WTC11 (cell line): Measurements from ENCODE around the gene HECTD3.

Experiments used
- AFF4 ChIP-seq: sonication (generic); formaldehyde crosslinking; IDR thresholded peaks from 2 replicates; pipeline ENCODE4 v1.8.1; 2023; ENCODE audit warnings: mild to moderate bottlenecking, missing genetic modification reagents, borderline replicate concordance
- AR ChIP-seq: fragments of 250-450 bp; sonication (Bioruptor Pico); IDR thresholded peaks from 2 replicates; pipeline ENCODE4 v1.9.0; 2021; ENCODE audit warnings: mild to moderate bottlenecking
- CBFB ChIP-seq: sonication (generic); formaldehyde crosslinking; IDR thresholded peaks from 2 replicates; pipeline ENCODE4 v1.8.1; 2022; ENCODE audit warnings: mild to moderate bottlenecking, low read depth, missing genetic modification reagents
- CDX4 ChIP-seq: fragments of 250-450 bp; sonication (Bioruptor Pico); IDR thresholded peaks from 2 replicates; pipeline ENCODE4 v1.9.0; 2021; ENCODE audit warnings: moderate library complexity, mild to moderate bottlenecking, inconsistent platforms, borderline replicate concordance
- CTCF ChIP-seq: fragments of 200-600 bp; IDR thresholded peaks from 2 replicates; pipeline ENCODE4 v1.8.0; 2022; ENCODE audit warnings: antibody characterized with exemption
- GABPB1 ChIP-seq: sonication (generic); formaldehyde crosslinking; IDR thresholded peaks from 2 replicates; pipeline ENCODE4 v1.8.1; 2023; ENCODE audit warnings: mild to moderate bottlenecking, missing genetic modification reagents
- IRF2 ChIP-seq: sonication (generic); formaldehyde crosslinking; IDR thresholded peaks from 2 replicates; pipeline ENCODE4 v1.8.0; 2022; ENCODE audit warnings: low read depth, missing genetic modification reagents, borderline replicate concordance
- JUN ChIP-seq: sonication (generic); formaldehyde crosslinking; IDR thresholded peaks from 2 replicates; pipeline ENCODE4 v1.8.0; 2023; ENCODE audit warnings: mild to moderate bottlenecking, missing genetic modification reagents
- MXD4 ChIP-seq: fragments of 250-450 bp; sonication (Bioruptor Pico); IDR thresholded peaks from 2 replicates; pipeline ENCODE4 v1.8.0; 2021; ENCODE audit warnings: mild to moderate bottlenecking, moderate library complexity, borderline replicate concordance
- PRDM15 ChIP-seq: sonication (generic); formaldehyde crosslinking; IDR thresholded peaks from 2 replicates; pipeline ENCODE4 v1.8.0; 2022; ENCODE audit warnings: missing genetic modification reagents
- SMAD4 ChIP-seq: sonication (generic); formaldehyde crosslinking; IDR thresholded peaks from 2 replicates; pipeline ENCODE4 v1.8.0; 2022; ENCODE audit warnings: mild to moderate bottlenecking, missing genetic modification reagents
- STAT6 ChIP-seq: sonication (generic); formaldehyde crosslinking; conservative IDR thresholded peaks from 2 replicates; pipeline ENCODE4 v1.8.1; 2023; ENCODE audit warnings: mild to moderate bottlenecking, low read depth, missing genetic modification reagents, moderate library complexity
- ZNF219 ChIP-seq: sonication (generic); formaldehyde crosslinking; IDR thresholded peaks from 2 replicates; pipeline ENCODE4 v1.8.0; 2023; ENCODE audit warnings: missing genetic modification reagents, mild to moderate bottlenecking, borderline replicate concordance
- ZNF281 ChIP-seq: sonication (generic); formaldehyde crosslinking; IDR thresholded peaks from 2 replicates; pipeline ENCODE4 v1.8.0; 2023; ENCODE audit warnings: mild to moderate bottlenecking, missing genetic modification reagents

- TF ChIP-seq JUN (CRISPR knock-in tag) (no peak), CTCF (no peak), STAT6 (no peak), MXD4 (CRISPR knock-in tag) (no peak), AFF4 (no peak), CDX4 (CRISPR knock-in tag) (no peak), GABPB1 (no peak), ZNF281 (CRISPR knock-in tag) (no peak), AR (CRISPR knock-in tag) (no peak), SMAD4 (CRISPR knock-in tag) (no peak), CBFB (CRISPR knock-in tag) (no peak), PRDM15 (CRISPR knock-in tag) (no peak), IRF2 (CRISPR knock-in tag) (no peak), ZNF219 (CRISPR knock-in tag) (no peak)
Observed at GRCh38 chr1:44976252-44976651, 34.9 kb downstream of the HECTD3 start.
